HG03280 (cell line): ENCODE data around the gene ITIH6.
"Not testable (repeated sequence)": the region's sequence is repeated elsewhere in the genome, so short reads cannot be mapped to it uniquely, and the experiment has no call there.

Experiments
- ATAC-seq: cut with Tn5 transposase; IDR thresholded peaks from one replicate; pipeline ENCODE4 v1.9.1; 2021; ENCODE audit warnings: mild to moderate bottlenecking, moderate library complexity; ENCODE audit not compliant: unreplicated experiment

The ITIH6 gene, protein sequence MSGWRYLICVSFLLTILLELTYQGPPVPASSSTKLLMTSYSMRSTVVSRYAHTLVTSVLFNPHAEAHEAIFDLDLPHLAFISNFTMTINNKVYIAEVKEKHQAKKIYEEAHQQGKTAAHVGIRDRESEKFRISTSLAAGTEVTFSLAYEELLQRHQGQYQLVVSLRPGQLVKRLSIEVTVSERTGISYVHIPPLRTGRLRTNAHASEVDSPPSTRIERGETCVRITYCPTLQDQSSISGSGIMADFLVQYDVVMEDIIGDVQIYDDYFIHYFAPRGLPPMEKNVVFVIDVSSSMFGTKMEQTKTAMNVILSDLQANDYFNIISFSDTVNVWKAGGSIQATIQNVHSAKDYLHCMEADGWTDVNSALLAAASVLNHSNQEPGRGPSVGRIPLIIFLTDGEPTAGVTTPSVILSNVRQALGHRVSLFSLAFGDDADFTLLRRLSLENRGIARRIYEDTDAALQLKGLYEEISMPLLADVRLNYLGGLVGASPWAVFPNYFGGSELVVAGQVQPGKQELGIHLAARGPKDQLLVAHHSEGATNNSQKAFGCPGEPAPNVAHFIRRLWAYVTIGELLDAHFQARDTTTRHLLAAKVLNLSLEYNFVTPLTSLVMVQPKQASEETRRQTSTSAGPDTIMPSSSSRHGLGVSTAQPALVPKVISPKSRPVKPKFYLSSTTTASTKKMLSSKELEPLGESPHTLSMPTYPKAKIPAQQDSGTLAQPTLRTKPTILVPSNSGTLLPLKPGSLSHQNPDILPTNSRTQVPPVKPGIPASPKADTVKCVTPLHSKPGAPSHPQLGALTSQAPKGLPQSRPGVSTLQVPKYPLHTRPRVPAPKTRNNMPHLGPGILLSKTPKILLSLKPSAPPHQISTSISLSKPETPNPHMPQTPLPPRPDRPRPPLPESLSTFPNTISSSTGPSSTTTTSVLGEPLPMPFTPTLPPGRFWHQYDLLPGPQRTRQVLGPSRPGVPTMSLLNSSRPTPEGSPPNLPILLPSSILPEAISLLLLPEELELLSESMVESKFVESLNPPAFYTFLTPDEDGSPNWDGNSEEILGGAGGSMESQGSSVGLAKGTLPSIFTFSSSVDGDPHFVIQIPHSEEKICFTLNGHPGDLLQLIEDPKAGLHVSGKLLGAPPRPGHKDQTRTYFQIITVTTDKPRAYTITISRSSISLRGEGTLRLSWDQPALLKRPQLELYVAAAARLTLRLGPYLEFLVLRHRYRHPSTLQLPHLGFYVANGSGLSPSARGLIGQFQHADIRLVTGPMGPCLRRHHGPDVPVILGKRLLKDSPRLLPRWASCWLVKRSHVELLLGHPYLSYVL

DNA sequence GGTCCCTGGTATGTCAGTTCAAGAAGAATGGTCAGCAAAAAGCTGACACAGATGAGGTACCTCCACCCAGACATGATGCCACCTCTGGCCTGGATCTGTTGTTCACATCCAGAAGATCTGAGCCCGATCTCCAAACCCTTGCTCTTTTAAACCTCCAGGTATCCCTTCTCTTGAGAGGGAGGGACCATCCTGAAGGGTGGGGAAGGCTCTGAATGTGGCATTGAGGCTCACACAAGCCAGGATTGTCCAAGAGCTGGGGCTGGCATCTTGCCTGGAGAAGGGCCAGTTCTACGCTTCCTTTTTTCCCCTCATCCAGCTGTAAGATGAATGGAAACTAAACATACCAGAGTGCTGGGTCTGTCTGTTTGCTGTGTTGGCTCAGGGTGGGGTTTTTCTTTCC is at the start of gene ITIH6:
TSS of gene ITIH6 (minus strand) at position 119 of the 400 bp plus-strand sequence. CDS start at position 74, 45 bp downstream.
- no peak for ATAC-seq

DNA sequence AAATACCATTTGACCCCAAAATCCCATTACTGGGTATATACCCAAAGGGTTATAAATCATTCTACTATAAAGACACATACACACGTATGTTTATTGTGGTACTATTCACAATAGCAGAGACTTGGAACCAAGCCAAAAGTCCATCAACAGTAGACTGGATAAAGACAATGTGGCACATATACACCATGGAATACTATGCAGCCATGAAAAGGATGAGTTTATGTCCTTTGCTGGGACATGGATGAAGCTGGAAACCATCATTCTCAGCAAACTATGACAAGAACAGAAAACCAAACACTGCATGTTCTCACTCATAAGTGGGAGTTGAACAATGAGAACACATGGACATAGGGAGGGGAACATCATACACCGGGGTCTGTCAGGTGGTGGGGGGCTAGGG is 49.6 kb upstream of the ITIH6 start:
- not testable (repeated sequence) for ATAC-seq

DNA sequence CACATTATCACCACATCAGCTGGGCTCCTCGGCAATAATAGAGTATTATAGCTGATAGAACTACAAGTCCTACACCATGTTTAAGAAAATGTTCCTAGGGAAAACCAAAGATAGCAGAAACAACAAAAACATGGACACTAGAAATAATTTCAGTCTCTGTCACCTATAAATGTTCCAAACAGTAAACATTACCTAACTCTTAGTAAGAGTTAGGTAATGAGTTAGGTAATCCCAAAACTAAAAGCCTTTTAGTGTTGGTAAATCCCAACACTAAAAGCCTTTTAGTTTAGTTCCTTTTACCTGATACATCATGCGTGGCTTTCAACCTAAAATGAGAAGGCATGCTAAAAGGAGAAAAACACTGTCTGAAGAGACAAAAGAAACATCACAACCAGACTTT is 45.0 kb upstream of the ITIH6 start:
- no peak for ATAC-seq

DNA sequence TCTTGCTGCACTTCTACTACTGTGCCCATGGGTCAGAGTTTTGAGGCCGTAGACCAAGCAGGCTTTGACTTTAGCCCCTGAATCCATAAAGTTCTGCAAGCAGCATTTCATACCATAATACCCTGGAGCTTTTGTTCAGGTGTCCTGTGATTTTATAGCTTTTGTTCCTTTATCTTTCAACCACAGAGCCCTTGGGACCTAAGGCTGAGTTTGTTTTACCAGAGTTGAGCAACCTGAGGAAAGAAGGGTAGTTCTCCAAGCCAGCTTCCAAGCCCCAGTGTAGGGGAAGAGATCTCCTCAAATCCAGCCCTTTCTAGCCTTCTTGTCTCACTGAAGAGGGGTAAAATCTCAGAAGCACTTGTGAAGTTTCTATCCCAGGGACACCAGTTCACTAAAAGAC is 44.6 kb upstream of the ITIH6 start:
- no peak for ATAC-seq

DNA sequence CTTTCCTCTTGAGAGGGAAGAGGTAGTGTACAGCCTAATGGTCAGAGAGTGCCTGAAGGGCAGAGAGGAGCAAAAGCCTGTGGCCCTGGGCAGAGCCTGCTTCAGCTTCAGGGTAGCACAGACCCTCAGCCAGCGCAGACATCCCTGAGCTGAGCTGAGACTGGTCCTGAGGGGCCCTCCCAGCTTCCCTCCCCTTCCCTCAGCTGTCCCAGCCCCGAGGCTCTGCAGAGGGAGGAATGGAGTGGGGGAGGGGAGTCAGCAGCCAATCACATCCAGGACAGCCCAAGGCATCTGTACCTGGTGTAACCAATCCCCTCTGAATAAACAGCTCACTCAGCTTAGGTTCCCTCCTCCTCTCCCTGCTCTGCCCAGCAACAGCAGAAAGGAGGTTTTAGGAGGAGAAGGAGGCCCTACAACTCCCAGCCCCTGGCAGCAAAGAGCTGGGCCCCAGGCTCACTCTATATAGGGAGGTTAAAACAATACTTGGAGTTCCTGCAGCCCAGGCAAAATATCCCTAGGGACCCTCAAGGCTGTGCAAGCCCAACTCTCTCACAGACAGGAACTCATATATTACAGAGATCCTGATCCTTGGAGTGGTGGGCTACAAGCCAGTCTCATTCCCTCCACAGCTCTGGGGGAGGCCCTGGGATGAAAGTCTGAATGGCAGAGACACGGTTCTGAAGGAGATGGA is 43.3 kb upstream of the ITIH6 start:
- not testable (repeated sequence) for ATAC-seq

DNA sequence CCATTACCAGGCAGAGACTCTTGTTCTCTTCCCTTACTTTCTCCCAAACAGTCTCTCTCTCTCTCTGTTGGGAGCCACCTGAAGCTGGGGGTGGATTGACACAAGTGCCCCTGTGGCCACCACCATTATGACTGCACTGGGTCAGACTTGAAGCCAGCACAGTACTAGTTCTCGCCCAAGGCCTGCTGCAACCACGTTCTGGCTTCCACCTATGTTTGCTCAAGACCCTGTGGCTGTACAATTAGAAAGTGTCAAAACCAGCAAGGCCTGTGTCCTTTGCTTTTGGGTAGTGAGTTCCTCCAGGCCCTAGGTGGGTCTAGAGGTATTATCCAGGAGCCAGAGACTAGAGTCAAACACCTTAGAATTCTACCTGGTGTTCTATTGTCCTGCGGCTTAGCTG is 40.5 kb upstream of the ITIH6 start:
- ATAC-seq: no peak

DNA sequence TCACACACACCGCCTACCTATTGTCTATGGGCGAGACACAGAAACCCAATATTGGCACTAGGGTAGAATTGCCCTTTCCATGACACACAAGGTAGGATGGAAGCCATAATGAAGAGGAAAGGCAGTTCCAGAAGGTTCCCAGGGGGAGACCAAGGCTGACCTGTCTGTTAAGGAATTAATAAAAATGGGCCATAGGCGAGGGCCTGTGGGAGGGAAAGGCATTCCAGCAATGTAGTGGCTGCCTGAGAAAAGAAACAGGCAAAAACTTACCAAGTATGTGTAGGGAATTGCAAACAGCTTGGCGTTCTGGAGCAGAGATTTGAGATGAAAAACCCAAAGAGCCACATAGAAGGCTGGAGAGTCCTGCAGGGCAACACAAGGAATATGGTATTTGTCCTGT is 28.5 kb upstream of the ITIH6 start:
- no peak for ATAC-seq

DNA sequence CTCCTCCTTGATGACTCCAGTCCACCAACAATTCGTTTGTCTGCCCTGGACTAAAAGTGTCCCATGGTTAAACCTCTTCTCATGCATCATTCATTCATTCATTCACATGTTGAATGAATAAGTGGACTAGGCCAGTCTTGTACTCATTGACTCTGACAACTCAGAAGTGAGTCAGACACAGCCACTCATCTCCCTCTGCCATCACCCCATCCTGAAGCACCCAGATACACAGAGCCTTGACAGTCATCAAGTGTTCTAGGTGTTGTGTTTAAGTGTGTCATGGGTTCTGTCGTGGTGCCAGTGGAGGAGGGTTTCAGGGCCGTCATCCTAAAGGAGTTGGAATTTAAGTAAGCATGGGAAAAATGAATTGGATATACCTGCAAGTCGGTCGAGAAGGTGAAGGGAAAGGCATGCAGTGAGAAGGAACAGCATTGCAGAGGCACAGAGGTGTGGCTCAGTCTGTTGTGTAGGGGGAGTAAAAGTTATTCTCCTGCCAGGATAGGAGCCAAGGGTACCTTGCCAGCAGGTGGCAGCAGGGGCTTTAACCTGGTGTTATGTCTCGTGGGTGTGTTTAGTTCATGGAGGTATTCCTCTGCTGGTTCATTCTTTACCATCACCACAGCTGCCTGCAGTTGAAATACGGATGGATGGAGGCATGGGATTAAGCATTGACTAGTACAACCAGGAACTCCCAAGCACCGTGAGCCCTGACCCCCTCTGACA is 27.8 kb upstream of the ITIH6 start:
- no peak for ATAC-seq

DNA sequence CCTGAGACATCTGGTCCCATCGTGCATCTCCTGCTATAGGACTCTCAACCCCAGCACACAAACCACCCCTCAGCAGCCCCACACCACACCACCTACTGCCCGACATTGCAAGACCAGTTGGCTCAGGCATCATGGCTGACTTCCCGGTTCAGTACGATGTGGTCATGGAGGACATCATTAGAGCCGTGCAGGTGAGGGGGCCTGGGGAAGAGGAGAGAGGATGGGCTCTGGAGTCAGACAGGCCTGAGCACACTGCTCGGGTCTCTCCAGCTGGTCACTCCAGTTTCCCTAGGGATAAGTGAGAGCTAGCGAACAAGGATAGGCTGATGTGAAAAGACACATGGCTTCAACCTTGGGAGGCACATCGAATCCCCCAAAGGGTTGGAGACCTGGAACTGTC is 26.7 kb upstream of the ITIH6 start:
- ATAC-seq: no peak

DNA sequence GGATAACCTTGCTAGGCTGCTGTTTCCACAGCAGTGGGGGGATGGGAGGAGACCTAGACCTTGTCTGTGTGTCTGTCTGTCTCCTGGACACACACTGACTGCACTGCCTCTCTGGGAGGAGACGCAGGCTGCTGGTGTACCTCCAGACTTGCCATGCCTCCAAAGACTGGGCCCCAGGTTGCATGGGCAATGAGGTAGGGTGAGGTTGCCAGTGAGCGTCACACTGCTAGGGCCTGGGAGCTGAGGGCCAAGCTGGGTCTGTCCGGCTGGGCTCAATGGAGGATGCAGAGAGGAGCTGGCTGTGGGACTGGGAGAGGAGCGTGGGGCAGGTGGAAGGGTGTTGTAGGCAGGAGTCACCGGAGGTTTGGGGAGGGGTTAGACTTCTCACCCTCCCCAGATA is 26.1 kb upstream of the ITIH6 start:
- no peak for ATAC-seq

DNA sequence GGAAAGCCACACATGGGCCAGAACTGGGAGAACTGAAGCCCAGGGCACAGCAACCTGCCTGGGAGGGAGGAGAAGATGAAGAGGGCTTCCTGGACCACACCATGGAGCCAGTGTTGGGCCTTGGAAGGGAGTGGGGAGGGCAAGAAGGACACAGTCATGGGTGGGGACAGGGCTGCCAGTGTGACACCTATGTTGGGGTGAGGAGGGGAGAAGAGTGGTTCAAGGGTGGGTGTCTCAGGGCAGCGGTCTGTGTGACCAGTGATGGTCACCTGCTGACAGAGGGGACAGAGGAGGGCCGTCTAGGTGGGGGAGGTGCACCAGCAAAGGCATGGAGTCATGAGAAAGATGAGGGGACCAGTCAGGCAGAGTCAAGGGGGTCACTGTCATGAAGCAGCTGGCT is 23.3 kb upstream of the ITIH6 start:
- no peak for ATAC-seq

DNA sequence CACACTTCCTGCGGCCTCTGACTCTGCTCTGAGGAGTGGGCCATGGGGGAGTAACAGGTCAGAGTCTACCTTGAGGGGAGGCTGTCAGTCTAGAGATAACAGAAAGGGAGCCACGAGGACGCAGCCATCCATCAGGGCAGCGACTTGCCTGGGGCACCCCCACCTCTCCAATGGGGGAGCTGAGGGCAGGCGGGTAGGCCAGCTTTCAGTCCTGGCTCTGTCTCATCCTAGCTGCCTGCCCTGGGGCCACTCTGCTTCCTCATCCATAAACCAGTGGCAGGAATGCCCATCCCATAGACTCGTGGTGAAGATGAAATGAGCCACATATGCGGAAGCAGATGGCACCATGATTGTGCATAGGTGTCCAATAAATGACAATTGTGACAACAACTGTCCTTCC is 22.7 kb upstream of the ITIH6 start:
- no peak for ATAC-seq

DNA sequence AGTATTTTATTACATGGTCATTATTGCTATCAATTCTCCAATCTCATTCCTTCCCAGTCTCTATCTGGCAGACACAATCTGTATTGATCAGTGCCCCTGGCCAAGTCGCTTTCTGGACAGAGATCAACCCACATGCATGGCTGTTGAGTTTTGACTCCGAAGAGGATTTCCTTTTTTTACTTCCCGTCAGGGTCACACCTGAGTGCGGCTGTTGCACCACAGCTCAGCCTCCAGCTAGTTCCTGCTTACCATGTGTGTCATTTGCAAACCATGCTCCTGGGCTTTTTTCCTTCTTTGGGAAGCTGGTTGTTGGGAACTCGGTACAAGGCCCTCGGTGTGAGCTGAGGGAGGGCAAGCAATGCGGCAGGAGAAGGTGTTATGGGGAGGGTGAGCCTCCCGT is 21.1 kb upstream of the ITIH6 start:
- ATAC-seq: no peak

DNA sequence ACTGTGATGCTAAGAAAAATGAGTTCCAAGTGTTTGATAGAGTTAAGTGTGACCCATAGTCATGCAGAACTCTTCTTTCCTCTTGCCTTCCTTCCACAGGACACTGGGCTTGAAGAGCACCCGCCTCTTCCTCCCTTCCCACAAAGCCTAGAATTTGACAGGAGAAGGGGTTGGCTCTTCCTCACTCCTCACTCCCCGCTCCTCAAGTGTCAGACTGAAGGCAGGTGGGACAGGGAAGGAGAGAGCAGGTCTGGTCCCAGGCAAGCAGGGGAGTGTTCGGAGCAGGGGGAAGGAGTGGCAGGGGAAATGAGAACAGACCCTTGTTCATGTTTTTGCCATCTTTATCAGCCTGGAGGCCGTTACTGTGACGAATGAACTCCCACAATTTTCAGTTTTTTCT is 20.2 kb upstream of the ITIH6 start:
- ATAC-seq: no peak

DNA sequence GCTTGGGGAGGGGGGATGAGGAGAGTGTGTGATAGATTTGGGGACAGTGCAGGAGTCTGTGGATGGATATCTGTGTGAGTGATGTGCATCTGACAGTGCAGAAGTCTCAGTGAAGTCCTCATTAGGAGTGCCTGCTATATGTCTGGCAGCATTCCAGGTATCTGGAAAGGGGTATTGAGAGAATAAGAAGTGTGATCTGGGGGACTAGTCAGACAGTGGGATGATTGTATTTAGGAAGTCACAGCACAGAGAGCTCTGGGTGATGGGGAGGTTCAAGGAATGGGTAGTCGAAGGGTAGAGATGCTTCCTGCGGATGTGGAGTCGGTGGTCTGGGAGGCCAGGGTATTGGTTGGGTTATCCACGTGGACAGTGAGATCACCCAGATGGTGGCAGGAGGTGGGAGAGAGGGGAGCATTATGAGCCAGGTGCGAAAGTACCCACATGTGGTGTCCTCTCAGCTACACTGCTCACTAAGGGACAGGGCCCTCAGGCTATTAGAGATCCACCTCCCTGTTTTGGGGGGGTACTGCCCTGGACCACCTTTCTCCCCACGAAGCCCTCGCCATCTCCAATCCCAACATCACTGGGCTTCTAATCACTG is 19.3 kb upstream of the ITIH6 start:
- ATAC-seq: no peak

DNA sequence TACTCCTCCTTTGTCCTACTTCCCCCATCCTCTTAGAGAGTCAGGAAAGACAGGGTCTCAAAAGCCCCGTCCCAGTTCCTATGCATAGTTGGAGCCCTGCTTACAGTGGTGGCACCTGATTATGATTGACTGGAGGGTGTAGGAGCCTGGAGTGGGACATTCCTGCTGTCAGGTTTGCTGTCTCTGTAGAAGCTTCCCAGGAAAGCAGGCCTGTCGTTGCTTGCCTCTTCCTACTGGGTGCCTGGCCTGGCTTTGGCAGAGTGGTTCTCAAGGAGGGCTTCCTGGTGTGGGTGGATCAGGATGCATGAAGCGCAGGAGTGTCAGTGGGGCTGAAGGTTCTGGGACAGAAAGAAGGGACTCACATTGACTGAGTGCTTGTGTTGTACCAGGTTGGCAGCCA is 14.3 kb upstream of the ITIH6 start:
- ATAC-seq: no peak

DNA sequence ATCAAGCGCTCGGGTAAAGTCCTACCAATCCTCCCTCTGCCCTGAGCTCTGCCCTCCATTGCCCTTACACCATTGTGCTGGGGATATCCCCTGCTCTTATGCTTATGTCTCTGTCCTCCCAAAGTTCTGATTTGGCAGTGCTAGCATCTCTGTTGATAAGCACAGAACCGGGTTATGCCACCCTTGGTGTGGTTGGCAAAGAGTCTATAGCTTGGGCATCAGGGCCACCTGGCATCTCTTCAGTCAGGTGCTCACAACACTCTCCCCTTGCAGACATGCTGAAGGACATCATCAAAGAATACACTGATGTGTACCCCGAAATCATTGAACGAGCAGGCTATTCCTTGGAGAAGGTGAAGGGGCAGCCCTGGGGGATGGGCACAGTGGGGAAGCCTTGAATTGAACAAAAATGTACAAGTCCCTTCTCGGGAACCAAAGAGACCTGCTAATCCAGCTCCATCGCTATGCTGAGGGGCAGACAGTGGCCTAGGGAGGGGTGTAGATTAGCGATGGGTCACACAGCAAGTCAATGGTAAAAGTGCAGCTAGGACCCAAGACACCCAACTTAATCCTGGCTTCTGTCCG is 13.3 kb upstream of the ITIH6 start:
- ATAC-seq: no peak

DNA sequence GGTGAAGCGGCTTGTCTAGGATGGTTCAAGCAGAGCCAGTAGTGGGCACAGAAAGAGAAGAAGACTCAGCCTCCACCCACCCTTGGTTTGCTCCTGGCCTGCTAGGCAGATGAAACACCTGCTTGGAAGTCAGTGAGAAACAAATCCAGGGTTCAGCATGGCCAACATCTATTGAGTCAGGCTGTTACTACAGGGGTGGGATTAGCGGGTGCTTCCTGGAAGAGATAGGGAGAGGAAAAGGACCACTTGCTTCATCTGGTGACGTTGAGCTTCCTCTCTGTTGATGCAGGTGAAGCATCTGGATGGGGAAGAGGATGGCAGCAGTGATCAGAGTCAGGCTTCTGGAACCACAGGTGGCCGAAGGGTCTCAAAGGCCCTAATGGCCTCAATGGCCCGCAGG is 12.5 kb upstream of the ITIH6 start:
- no peak for ATAC-seq
